DOHH2 (cell line): ENCODE measurements around the gene PICK1.

Experiments used
- EZH2phosphoT487 ChIP-seq: fragments of 200-600 bp; sonication (generic); IDR thresholded peaks from 2 replicates; pipeline ENCODE4 v1.6.1; 2017; ENCODE audit warnings: borderline replicate concordance, mild to moderate bottlenecking, antibody characterized with exemption, low read length, moderate library complexity, mixed read lengths
- TF ChIP-seq, protein P1 (sequence below): fragments of 200-600 bp; sonication (generic); IDR thresholded peaks from one replicate; pipeline ENCODE4 v1.5.1; 2014; ENCODE audit warnings: antibody characterized with exemption, mild to moderate bottlenecking, low read depth, low read length; ENCODE audit not compliant: poor library complexity, severe bottlenecking

DNA sequence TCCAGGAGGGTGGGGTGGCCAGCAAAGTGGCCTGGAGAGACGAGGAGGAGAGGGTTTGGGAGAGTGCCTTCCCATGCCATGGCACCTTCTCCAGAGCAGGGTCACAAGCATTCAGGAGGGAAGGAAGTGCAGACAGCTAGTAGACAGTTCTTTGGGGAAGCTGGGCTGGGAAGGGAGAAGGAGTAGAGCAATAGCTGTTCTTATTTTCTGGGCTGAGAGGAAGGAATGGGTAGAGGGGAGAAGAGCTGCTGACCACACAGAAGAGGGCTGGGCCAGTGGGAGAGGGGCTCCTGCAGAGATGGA lies 14.8 kb upstream of the PICK1 start:
- TF ChIP-seq, protein P1, sequence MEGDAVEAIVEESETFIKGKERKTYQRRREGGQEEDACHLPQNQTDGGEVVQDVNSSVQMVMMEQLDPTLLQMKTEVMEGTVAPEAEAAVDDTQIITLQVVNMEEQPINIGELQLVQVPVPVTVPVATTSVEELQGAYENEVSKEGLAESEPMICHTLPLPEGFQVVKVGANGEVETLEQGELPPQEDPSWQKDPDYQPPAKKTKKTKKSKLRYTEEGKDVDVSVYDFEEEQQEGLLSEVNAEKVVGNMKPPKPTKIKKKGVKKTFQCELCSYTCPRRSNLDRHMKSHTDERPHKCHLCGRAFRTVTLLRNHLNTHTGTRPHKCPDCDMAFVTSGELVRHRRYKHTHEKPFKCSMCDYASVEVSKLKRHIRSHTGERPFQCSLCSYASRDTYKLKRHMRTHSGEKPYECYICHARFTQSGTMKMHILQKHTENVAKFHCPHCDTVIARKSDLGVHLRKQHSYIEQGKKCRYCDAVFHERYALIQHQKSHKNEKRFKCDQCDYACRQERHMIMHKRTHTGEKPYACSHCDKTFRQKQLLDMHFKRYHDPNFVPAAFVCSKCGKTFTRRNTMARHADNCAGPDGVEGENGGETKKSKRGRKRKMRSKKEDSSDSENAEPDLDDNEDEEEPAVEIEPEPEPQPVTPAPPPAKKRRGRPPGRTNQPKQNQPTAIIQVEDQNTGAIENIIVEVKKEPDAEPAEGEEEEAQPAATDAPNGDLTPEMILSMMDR = no peak
- TF ChIP-seq EZH2phosphoT487 = no peak
